GM19372 (cell line): ENCODE measurements around the gene LOC128125822.
"Not testable (repeated sequence)": the region's sequence is repeated elsewhere in the genome, so short reads cannot be mapped to it uniquely, and the experiment has no call there.

ENCODE experiments used
- ATAC-seq: cut with Tn5 transposase; IDR thresholded peaks from one replicate; pipeline ENCODE4 v1.9.1; 2021; ENCODE audit warnings: mild to moderate bottlenecking, low read depth, moderate library complexity; ENCODE audit not compliant: unreplicated experiment

LOC128125822 gene

DNA sequence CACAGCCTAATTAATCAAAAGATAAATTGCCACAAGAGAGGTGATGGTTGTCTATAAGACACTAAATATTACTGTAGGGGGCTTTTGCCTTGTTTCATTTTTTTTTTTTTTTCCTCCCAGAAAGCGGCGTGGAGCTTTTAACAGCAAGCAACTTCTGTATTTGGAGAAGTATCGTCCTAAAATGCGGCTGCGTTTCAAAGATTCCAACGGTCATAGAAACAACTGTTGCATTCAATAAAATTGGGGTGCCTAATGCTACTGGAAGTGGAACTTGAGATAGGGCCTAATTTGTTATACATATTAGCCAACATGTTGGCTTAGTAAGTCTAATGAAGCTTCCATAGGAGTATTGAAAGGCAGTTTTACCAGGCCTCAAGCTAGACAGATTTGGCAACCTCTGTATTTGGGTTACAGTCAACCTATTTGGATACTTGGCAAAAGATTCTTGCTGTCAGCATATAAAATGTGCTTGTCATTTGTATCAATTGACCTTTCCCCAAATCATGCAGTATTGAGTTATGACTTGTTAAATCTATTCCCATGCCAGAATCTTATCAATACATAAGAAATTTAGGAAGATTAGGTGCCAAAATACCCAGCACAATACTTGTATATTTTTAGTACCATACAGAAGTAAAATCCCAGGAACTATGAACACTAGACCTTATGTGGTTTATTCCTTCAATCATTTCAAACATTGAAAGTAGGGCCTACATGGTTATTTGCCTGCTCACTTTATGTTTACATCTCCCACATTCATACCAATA lies 7.8 kb downstream of the LOC128125822 start:
- no peak for ATAC-seq

DNA sequence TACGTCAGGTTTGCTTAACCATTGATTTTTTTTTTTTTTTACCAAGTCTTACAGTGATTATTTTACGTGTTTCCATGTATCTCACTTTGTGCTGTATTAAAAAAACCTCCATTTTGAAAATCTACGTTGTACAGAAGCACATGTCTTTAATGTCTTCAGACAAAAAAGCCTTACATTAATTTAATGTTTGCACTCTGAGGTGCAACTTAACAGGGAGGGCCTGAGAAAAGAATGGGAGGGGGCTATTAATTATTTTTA lies 8.4 kb downstream of the LOC128125822 start:
- no peak for ATAC-seq

DNA sequence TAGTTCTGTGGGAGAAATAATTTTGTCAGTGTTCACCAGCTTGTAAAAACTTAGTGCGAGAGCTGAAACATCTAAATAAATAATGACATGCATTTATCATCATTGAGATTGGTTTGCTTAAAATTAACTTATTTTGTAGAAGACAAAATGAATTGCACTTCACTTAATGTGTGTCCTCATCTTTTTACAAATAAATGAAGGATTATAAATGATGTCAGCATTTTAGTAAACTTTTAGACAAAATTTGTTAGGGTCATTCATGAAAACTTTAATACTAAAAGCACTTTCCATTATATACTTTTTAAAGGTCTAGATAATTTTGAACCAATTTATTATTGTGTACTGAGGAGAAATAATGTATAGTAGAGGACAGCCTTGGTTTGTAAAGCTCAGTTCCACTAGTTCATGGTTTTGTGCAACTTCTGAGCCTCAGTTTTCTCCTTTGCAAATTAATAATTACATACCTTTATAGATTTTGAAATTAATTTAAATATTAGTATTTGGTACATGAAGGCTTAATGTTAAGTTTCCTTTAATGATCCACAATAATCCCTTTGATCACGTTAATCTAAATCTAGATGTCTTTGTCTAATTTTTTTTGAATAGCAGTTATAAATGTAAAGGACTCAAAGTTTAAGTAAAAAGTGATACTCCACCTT lies 9.2 kb downstream of the LOC128125822 start:
- no peak for ATAC-seq

GRCh38 chr6:63582579-63583231 lies 10.4 kb downstream of the LOC128125822 start:
- ATAC-seq: no peak

GRCh38 chr6:63584125-63584514 lies 11.8 kb downstream of the LOC128125822 start:
- ATAC-seq: no peak

- no peak for ATAC-seq
Observed at GRCh38 chr6:63584566-63584965, 12.3 kb downstream of the LOC128125822 start.

- ATAC-seq: not testable (repeated sequence)
Observed at GRCh38 chr6:63585652-63586051, 13.4 kb downstream of the LOC128125822 start.

GRCh38 chr6:63589952-63590411 lies 17.7 kb downstream of the LOC128125822 start:
- no peak for ATAC-seq

GRCh38 chr6:63592886-63593285 lies 20.6 kb downstream of the LOC128125822 start:
- no peak for ATAC-seq

GRCh38 chr6:63597141-63598048 lies 25.1 kb downstream of the LOC128125822 start:
- ATAC-seq: no peak

- peak; percentile 100 for ATAC-seq
Observed at GRCh38 chr6:63598049-63599036, 26.1 kb downstream of the LOC128125822 start.

- no peak for ATAC-seq
Observed at GRCh38 chr6:63599243-63599642, 27.0 kb downstream of the LOC128125822 start.

DNA sequence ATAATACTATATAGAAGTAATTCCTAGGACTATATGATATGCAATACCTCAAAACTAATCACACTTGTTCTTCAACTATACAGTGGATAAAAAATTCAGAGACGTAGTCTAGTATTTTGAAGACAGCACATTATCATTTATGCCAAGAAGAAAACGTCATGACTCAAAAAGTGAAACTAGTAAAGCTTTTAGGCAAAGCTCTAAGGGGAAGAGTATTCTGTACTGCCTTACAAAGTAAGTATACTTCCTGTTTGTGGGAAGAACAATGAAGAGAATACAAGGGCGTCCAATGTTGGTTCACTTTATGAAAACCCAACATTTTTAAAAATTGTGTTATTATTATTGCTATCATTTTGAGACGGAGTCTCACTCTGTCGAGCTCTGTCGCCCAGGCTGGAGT lies 27.9 kb downstream of the LOC128125822 start:
- no peak for ATAC-seq

DNA sequence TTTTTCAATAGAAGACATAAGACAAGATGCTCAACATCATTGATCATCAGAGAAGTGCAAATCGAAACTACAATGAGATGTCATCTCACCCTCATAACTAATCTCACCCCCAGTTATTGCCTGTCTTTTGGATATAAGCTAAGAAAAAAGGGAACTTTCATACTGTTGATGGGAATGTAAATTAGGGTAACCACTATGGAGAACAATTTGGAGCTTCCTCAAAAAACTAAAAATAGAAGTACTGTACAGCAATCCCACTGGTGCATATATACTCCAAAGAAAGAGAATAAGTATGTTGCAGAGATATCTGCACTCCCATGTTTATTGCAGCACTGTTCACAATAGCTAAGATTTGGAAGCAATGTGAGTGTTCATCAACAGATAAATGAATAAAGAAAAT lies 37.0 kb downstream of the LOC128125822 start:
- no peak for ATAC-seq

DNA sequence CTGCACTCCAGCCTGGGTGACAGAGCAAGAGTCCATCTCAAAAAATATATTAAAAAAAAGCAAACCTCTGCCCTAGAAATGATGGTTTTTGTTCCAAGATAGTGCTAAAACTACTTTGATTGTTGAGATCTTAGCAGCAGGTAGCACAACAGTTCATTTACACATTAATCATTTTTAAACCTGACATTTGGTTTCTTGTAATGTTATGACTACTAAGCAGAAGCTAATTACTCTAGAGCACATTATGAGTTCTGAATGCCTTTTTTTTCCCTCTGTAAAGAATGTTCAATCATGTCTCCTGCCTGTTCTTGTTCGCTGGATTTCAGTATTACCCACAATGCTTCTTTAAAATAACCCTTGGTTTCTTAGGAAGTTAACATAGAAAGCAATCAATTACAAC lies 38.7 kb downstream of the LOC128125822 start:
- no peak for ATAC-seq

DNA sequence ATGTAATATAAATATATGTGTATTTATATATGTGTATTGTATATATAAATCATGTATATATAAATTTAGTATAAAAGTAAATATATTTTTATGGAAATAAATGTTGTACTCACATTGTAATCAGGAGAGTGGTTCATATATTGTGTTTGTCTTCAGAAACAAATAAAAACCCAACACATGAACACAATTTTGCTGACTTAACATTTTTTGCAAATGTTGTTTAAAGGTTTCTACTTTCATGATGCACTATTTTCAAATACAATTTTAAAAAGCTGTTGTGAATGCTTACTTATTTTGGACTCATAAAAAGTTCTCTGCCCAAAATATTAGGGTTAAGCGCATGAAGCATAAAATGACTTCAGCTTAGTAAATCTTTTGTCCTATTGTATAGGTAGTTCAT lies 39.3 kb downstream of the LOC128125822 start:
- ATAC-seq: no peak

DNA sequence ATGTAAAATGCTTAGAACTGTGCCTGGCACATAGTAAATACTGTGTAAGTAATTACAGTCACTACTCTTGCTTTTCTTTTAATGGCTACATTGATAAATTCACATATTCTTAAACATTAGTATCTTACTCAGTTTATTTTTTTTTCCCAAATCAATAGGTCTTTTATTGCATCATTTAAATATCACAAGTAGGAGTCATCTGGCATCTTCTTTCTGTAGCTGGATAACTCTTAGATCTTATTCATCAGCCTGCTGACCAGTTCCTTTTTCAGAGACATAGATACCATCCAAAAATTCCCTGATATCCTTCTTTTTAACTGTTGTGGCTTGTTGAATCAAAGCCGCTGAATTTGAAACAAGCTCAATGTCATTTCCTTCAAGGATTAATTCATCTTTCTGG lies 43.3 kb downstream of the LOC128125822 start:
- ATAC-seq: no peak
